H1 (cell line): ENCODE results near the gene GANAB. TPM values are rescaled to one million over a fixed set of nuclear protein-coding genes. Genes with fewer than 3 reads are reported as not detected.

ENCODE experiments used
- CTCF ChIA-PET: fragments of 300-600 bp; sonication (Branson Sonifier 250); formaldehyde crosslinking; loops from one replicate; lab custom pipeline; 2021; ENCODE audit not compliant: partially characterized antibody; lab: Charles Lee
- POLR2A ChIA-PET: fragments of 300-600 bp; sonication (Branson Sonifier 250); formaldehyde crosslinking; loops from one replicate; lab custom pipeline; 2021; ENCODE audit warnings: inconsistent platforms; ENCODE audit not compliant: partially characterized antibody; lab: Charles Lee
- DNase-seq, 2 experiments: peaks; one replicate each; pipeline versions ENCODE4 v3.0.0 to v3.0.0-alpha.2; 2010 to 2022; ENCODE audit warnings: low spot score in 2 of 2, low read depth in 1 of 2, mixed read lengths in 1 of 2
- FAIRE-seq: peaks from 2 replicates; lab custom pipeline; 2011; peaks lifted over from hg19 to GRCh38; lab: Jason Lieb, UNC
- H2AFZ ChIP-seq: 2 replicates; pipeline ENCODE4 v1.8.1; 2012; ENCODE audit warnings: low read length, inconsistent platforms
- H2AK5ac ChIP-seq: 2 replicates; pipeline ENCODE4 v1.6.1; 2013; ENCODE audit warnings: low read depth, low read length
- H2BK120ac ChIP-seq: replicated peaks from 2 replicates; pipeline ENCODE3; 2013; ENCODE audit warnings: low read depth, low read length, inconsistent platforms
- H2BK12ac ChIP-seq: 2 replicates; pipeline ENCODE4 v1.6.1; 2013; ENCODE audit warnings: low read depth, low read length
- H2BK15ac ChIP-seq: 2 replicates; pipeline ENCODE4 v1.6.1; 2013; ENCODE audit warnings: low read length
- H2BK20ac ChIP-seq: 2 replicates; pipeline ENCODE4 v1.6.1; 2013; ENCODE audit warnings: low read length
- H2BK5ac ChIP-seq: 2 replicates; pipeline ENCODE4 v1.6.1; 2013; ENCODE audit warnings: low read depth, low read length
- H3K14ac ChIP-seq: 2 replicates; pipeline ENCODE4 v1.6.1; 2013; ENCODE audit warnings: inconsistent platforms; ENCODE audit not compliant: insufficient read length
- H3K18ac ChIP-seq: 2 replicates; pipeline ENCODE4 v1.6.1; 2013; ENCODE audit warnings: low read length; ENCODE audit errors: extremely low read depth
- H3K23ac ChIP-seq: 2 replicates; pipeline ENCODE4 v1.6.1; 2013; ENCODE audit warnings: inconsistent platforms; ENCODE audit not compliant: insufficient read length
- H3K23me2 ChIP-seq: 2 replicates; pipeline ENCODE4 v1.6.1; 2013; ENCODE audit warnings: low read depth, low read length
- H3K27ac ChIP-seq: 2 replicates; pipeline ENCODE4 v1.6.1; 2011; ENCODE audit warnings: low read depth, low read length, inconsistent platforms
- H3K27me3 ChIP-seq, 4 experiments: replicated peaks in 1 of 4; 1 replicate in 1 of 4; 2 replicates in 3 of 4; pipeline versions ENCODE4 v1.6.1 to v1.8.1; 2011 to 2013; ENCODE audit warnings: low read length in 3 of 4, mild to moderate bottlenecking in 3 of 4, inconsistent platforms in 2 of 4, mixed read lengths in 2 of 4, moderate library complexity in 1 of 4; ENCODE audit not compliant: control insufficient read depth in 3 of 4, insufficient read depth in 3 of 4; ENCODE audit errors: extremely low read depth in 1 of 4
- H3K36me3 ChIP-seq, 4 experiments: 2 replicates each; pipeline versions ENCODE4 v1.6.1 to v1.8.1; 2011 to 2013; ENCODE audit warnings: mild to moderate bottlenecking in 4 of 4, low read length in 3 of 4, moderate library complexity in 2 of 4, control low read depth in 1 of 4, inconsistent platforms in 1 of 4; ENCODE audit not compliant: insufficient read depth in 4 of 4, control insufficient read depth in 2 of 4
- H3K4ac ChIP-seq: replicated peaks from 2 replicates; pipeline ENCODE3; 2013; ENCODE audit warnings: low read length, low read depth, mixed read lengths, inconsistent platforms; ENCODE audit not compliant: insufficient read length
- H3K4me1 ChIP-seq, 4 experiments: replicated peaks in 1 of 4; 1 replicate in 1 of 4; 2 replicates in 3 of 4; pipeline versions ENCODE4 v1.6.1 to v1.8.1; 2011 to 2013; ENCODE audit warnings: low read length in 3 of 4, inconsistent platforms in 2 of 4, mixed read lengths in 1 of 4; ENCODE audit not compliant: insufficient read depth in 4 of 4, control insufficient read depth in 3 of 4
- H3K4me2 ChIP-seq, 2 experiments: 2 replicates each; pipeline versions ENCODE4 v1.6.1 to v1.8.1; 2011 to 2013; ENCODE audit warnings: low read depth in 2 of 2, low read length in 2 of 2, control low read depth in 1 of 2, inconsistent platforms in 1 of 2, mild to moderate bottlenecking in 1 of 2; ENCODE audit not compliant: insufficient read depth in 1 of 2
- H3K4me3 ChIP-seq, 4 experiments: fragments of 200-600, 300-600 bp in 1 of 4; sonication (generic), shearing (Covaris generic), sonication (Bioruptor Twin) in 1 of 4; 2 replicates each; pipeline versions ENCODE4 v1.5.1 to v1.8.1; 2011 to 2016; ENCODE audit warnings: low read length in 4 of 4, low read depth in 3 of 4, control low read depth in 2 of 4, inconsistent platforms in 2 of 4, mild to moderate bottlenecking in 2 of 4, mixed read lengths in 1 of 4, moderate library complexity in 1 of 4; ENCODE audit not compliant: insufficient read depth in 2 of 4; ENCODE audit errors: extremely low read depth in 1 of 4
- H3K56ac ChIP-seq: replicated peaks from 2 replicates; pipeline ENCODE3; 2013; ENCODE audit warnings: low read depth, mild to moderate bottlenecking, mixed read lengths, low read length, inconsistent platforms; ENCODE audit not compliant: insufficient read length
- H3K79me1 ChIP-seq: 2 replicates; pipeline ENCODE4 v1.6.1; 2013; ENCODE audit warnings: low read depth, low read length, control low read depth
- H3K79me2 ChIP-seq, 2 experiments: 2 replicates each; pipeline versions ENCODE4 v1.6.1 to v1.8.1; 2012 to 2013; ENCODE audit warnings: low read length in 2 of 2, mild to moderate bottlenecking in 2 of 2, inconsistent platforms in 1 of 2; ENCODE audit not compliant: insufficient read depth in 2 of 2, control insufficient read depth in 1 of 2
- H3K9ac ChIP-seq, 4 experiments: replicated peaks in 1 of 4; 1 replicate in 1 of 4; 2 replicates in 3 of 4; pipeline versions ENCODE4 v1.6.1 to v1.8.1; 2011 to 2013; ENCODE audit warnings: low read depth in 3 of 4, low read length in 3 of 4, control low read depth in 2 of 4, mild to moderate bottlenecking in 2 of 4, moderate library complexity in 2 of 4, inconsistent platforms in 1 of 4; ENCODE audit errors: extremely low read depth in 1 of 4
- H3K9me3 ChIP-seq, 2 experiments: 2 replicates each; pipeline versions ENCODE4 v1.6.1 to v1.8.1; 2012 to 2013; ENCODE audit warnings: mild to moderate bottlenecking in 2 of 2, moderate library complexity in 2 of 2, control low read depth in 1 of 2, inconsistent platforms in 1 of 2, low read depth in 1 of 2, low read length in 1 of 2, mixed read lengths in 1 of 2; ENCODE audit not compliant: insufficient read depth in 2 of 2
- H4K20me1 ChIP-seq, 2 experiments: replicated peaks in 1 of 2; 2 replicates each; pipeline versions ENCODE3 to v1.8.1; 2011 to 2013; ENCODE audit warnings: inconsistent platforms in 2 of 2, low read length in 2 of 2, mild to moderate bottlenecking in 1 of 2; ENCODE audit not compliant: insufficient read depth in 2 of 2, control insufficient read depth in 1 of 2
- H4K5ac ChIP-seq: 2 replicates; pipeline ENCODE4 v1.6.1; 2013; ENCODE audit warnings: low read length, low read depth, mixed read lengths, inconsistent platforms; ENCODE audit not compliant: insufficient read length
- H4K8ac ChIP-seq: 2 replicates; pipeline ENCODE4 v1.8.0; 2013; ENCODE audit warnings: mild to moderate bottlenecking, moderate library complexity, low read length, inconsistent platforms; ENCODE audit not compliant: insufficient read depth; ENCODE audit errors: extremely low read depth
- H4K91ac ChIP-seq: replicated peaks from 2 replicates; pipeline ENCODE3; 2013; ENCODE audit warnings: low read length, mixed read lengths, inconsistent platforms; ENCODE audit not compliant: insufficient read length
- CBX8 ChIP-seq: fragments of 300-800, 300-1000 bp; sonication (generic); IDR thresholded peaks from 2 replicates; pipeline ENCODE4 v1.7.1; 2016; ENCODE audit warnings: low read depth, low read length, borderline replicate concordance
- CTCF ChIP-seq, 3 experiments: IDR thresholded peaks; 1 replicate in 2 of 3; 2 replicates in 1 of 3; pipeline versions ENCODE4 v1.5.1 to v1.6.1; 2011; ENCODE audit warnings: low read length in 3 of 3, mild to moderate bottlenecking in 3 of 3, inconsistent platforms in 2 of 3, low read depth in 1 of 3, moderate library complexity in 1 of 3; ENCODE audit not compliant: insufficient read depth in 1 of 3; ENCODE audit errors: control extremely low read depth in 1 of 3
- E2F6 ChIP-seq: IDR thresholded peaks from 2 replicates; pipeline ENCODE4 v1.6.1; 2012; ENCODE audit warnings: inconsistent platforms
- GTF2F1 ChIP-seq: IDR thresholded peaks from 2 replicates; pipeline ENCODE4 v1.6.1; 2012; ENCODE audit warnings: low read depth, low read length, improper control_type of control experiment, borderline replicate concordance
- JUND ChIP-seq: IDR thresholded peaks from 2 replicates; pipeline ENCODE4 v1.6.1; 2011; ENCODE audit warnings: mild to moderate bottlenecking, improper control_type of control experiment, low read length
- KDM4A ChIP-seq: IDR thresholded peaks from one replicate; pipeline ENCODE4 v1.7.1; 2012; ENCODE audit warnings: low read depth, mild to moderate bottlenecking, moderate library complexity, low read length, inconsistent platforms; ENCODE audit not compliant: severe bottlenecking
- RFX5 ChIP-seq: IDR thresholded peaks from 2 replicates; pipeline ENCODE4 v1.6.1; 2011; ENCODE audit warnings: low read depth, low read length, improper control_type of control experiment, borderline replicate concordance
- RXRA ChIP-seq: IDR thresholded peaks from 2 replicates; pipeline ENCODE4 v1.6.1; 2011; ENCODE audit warnings: low read depth, mild to moderate bottlenecking, low read length, moderate library complexity; ENCODE audit not compliant: insufficient read depth
- TCF12 ChIP-seq: IDR thresholded peaks from 2 replicates; pipeline ENCODE4 v1.6.1; 2011; ENCODE audit warnings: low read depth, mild to moderate bottlenecking, low read length
- YY1 ChIP-seq: IDR thresholded peaks from 2 replicates; pipeline ENCODE4 v1.6.1; 2011; ENCODE audit warnings: low read depth, mild to moderate bottlenecking, low read length
- ZNF274 ChIP-seq: IDR thresholded peaks from 2 replicates; pipeline ENCODE4 v1.7.0; 2012; ENCODE audit warnings: low read length, borderline replicate concordance; ENCODE audit errors: extremely low read depth
- WGBS, 2 experiments: shearing (Covaris generic) in 1 of 2; methylation state at CpG; one replicate each; pipeline versions ENCODE4 v1.1.6 to v1.1.7; 2013 to 2015; ENCODE audit warnings: low lambda C conversion rate in 2 of 2, mixed read lengths in 2 of 2, inconsistent platforms in 1 of 2, low coverage in 1 of 2, missing lambda C conversion rate in 1 of 2; ENCODE audit not compliant: insufficient replicate concordance in 2 of 2, insufficient coverage in 1 of 2, insufficient read length in 1 of 2; ENCODE audit errors: extremely low coverage in 1 of 2, missing lambda C conversion rate in 1 of 2; 5-methylcytosine and 5-hydroxymethylcytosine counted together
- polyA plus RNA-seq, 7 experiments: library from polyadenylated mRNA; depleted of rRNA in 3 of 7; stranded (reverse) in 5 of 7; unstranded in 2 of 7; fragments of >200 nt in 5 of 7; fragments of 200-250 nt in 2 of 7; gene quantifications; 1 replicate in 5 of 7; 2 replicates in 1 of 7; 4 replicates in 1 of 7; pipeline versions ENCODE4 v1.2.1 to v1.2.3, GENCODE V29; 2011 to 2013; ENCODE audit warnings: missing spikeins in 2 of 7, mixed read lengths in 2 of 7
- total RNA-seq: library from RNA; stranded (reverse); fragmentation: NEBNext Ultra II Directional; extraction: Animal tissue kit (Norgen Biotek cat#: 25700); gene quantifications from 2 replicates; pipeline ENCODE4 v1.2.1, GENCODE V29; 2021

Gene GANAB
- total and polyA plus RNA-seq, 2 of the 8 experiments (the other 6 are each of a cell fraction or from before 2014, with no cell fraction given): 289 to 330 TPM

GRCh38 chr11:62578541-62578940 lies 67.9 kb downstream of the GANAB start:
- H3K23ac ChIP-seq: no peak overlapping the region
- H2BK120ac ChIP-seq: no peak overlapping the region
- H4K91ac ChIP-seq: no peak overlapping the region
- H2BK5ac ChIP-seq: no peak overlapping the region
- ChIA-PET CTCF (no interaction called here), POLR2A (interaction anchor here (0.6 to 20.7 kb wide), 5 partner anchors 11 to 248 kb away, joined by 3 to 336 read pairs (median 4); partner anchors contain the start of genes B3GAT3, C11orf98 and CSKMT)
- no peak overlapping the region; the same call in 1 of the 2 replicates for H4K8ac ChIP-seq
- H3K36me3 ChIP-seq: peaks cover 2 to 25% (median 15%) of the 10 kb centered on the region in 4 experiments; a peak in 7 of 8 replicates
- no peak overlapping the region for H3K4me3 ChIP-seq
- DNase-seq (no peak), FAIRE-seq (no peak)
- H3K18ac ChIP-seq: no peak overlapping the region
- peaks cover 0 to 8% (median 4%) of the 10 kb centered on the region in 4 experiments; a peak in 3 of 7 replicates for H3K4me1 ChIP-seq
- H3K4ac ChIP-seq: no peak overlapping the region
- no peaks in the 10 kb centered on the region for H3K27me3 ChIP-seq
- no peak overlapping the region for H3K4me2 ChIP-seq
- H3K9me3 ChIP-seq: no peaks in the 10 kb centered on the region
- H3K79me1 ChIP-seq: 0 out of 2 replicates have a peak, but pooled peaks cover 2% of the 10 kb centered on the region
- no peak overlapping the region for H2BK15ac ChIP-seq
- no peak overlapping the region for H2AK5ac ChIP-seq
- 88% methylated on average over 11 of the region's 11 CpGs; no CpG with 5 or more reads in 1 of the 2 experiments for WGBS, 2 experiments
- H4K5ac ChIP-seq: no peak overlapping the region
- H2BK12ac ChIP-seq: no peak overlapping the region
- H3K14ac ChIP-seq: no peak overlapping the region
- no peak overlapping the region for H2BK20ac ChIP-seq
- no peak overlapping the region for H2AFZ ChIP-seq
- no peak overlapping the region for H3K27ac ChIP-seq
- H3K23me2 ChIP-seq: peaks cover 8% of the 10 kb centered on the region
- peaks cover 0 to 3% of the 10 kb centered on the region in 2 experiments for H4K20me1 ChIP-seq
- H3K56ac ChIP-seq: no peak overlapping the region
- no peak overlapping the region for H3K9ac ChIP-seq
- peaks cover 0 to under 1% of the 10 kb centered on the region in 2 experiments; a peak in 2 of 4 replicates for H3K79me2 ChIP-seq
- TF ChIP-seq CTCF (IDR thresholded peaks at IDR 0.05; ENCODE audit: control extremely low read depth in 1 of 3, insufficient read depth in 1 of 3, low read depth in 1 of 3, low read length in 3 of 3): no peak
- no peak for TF ChIP-seq TCF12
- no peak for TF ChIP-seq JUND
- no peak for TF ChIP-seq CBX8
- TF ChIP-seq RXRA: no peak
- no peak for TF ChIP-seq YY1
- no peak for TF ChIP-seq RFX5
- TF ChIP-seq GTF2F1: no peak
- no peak for TF ChIP-seq E2F6
- TF ChIP-seq ZNF274: no peak
- no peak for TF ChIP-seq KDM4A
